AG04449 (cell line): Measurements from ENCODE around the gene LARGE1.
A peak's percentile ranks its signal among the peaks of the same experiment; 100 is the strongest.

Experiments used
- CTCF ChIA-PET: fragments of 350-600 bp; formaldehyde crosslinking; extraction: SDS; loops from one replicate; lab custom pipeline; 2021; ENCODE audit warnings: antibody characterized with exemption; lab: Yijun Ruan, JAX
- POLR2A ChIA-PET: fragments of 400-600, 350-600 bp; formaldehyde crosslinking; extraction: SDS; loops from one replicate; lab custom pipeline; 2020; ENCODE audit warnings: antibody characterized with exemption, inconsistent platforms; lab: Yijun Ruan, JAX
- DNase-seq: peaks from one replicate; pipeline ENCODE4 v3.0.0-alpha.2; 2010; ENCODE audit warnings: low read depth, low spot score
- H3K4me3 ChIP-seq: 2 replicates; pipeline ENCODE4 v1.5.1; 2011; ENCODE audit warnings: low read depth, mild to moderate bottlenecking, control low read depth, low read length
- CTCF ChIP-seq: IDR thresholded peaks from one replicate; pipeline ENCODE4 v1.5.1; 2011; ENCODE audit warnings: mild to moderate bottlenecking, moderate library complexity, low read length, control low read depth, inconsistent platforms; ENCODE audit not compliant: insufficient read depth; ENCODE audit errors: missing control alignments

Gene LARGE1

GRCh38 chr22:33707581-33707980, 212.7 kb downstream of the LARGE1 start:
- DNase-seq = no peak
- ChIA-PET CTCF (no interaction called here), POLR2A (no interaction called here)
- no peak for TF ChIP-seq CTCF
- H3K4me3 ChIP-seq = no peak overlapping the region

- H3K4me3 ChIP-seq = no peak overlapping the region
- no peak for DNase-seq
- TF ChIP-seq CTCF = no peak
- POLR2A ChIA-PET = no interaction called here
- CTCF ChIA-PET = interaction anchor here (1.2 kb wide), 1 partner anchor 8 kb away, joined by 3 read pairs; no protein-coding TSS in a partner anchor
These were observed 214.2 kb downstream of the LARGE1 start for GRCh38 chr22:33706100-33706499.

DNA sequence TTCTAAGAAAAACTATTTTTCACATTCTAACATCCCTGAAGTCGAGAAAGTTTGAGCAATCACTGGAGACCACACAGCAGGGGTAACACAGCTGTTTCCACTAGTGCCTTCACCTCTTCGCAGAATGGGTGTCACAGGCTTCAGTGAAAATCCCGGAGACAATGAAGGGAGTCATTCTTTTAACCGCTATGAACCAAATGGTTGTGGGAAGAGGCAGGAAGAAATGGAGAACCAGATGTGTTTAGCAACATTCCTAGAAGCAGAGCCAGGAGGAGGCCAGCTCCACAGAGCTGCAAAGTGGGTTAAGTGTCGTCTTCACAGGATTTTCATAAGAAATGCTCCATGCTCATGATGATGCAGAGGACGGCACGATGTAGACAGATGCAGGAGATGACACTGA, 221.1 kb downstream of the LARGE1 start:
- no peak for TF ChIP-seq CTCF
- no peak overlapping the region for H3K4me3 ChIP-seq
- no peak for DNase-seq
- ChIA-PET CTCF (interaction anchor here (1.6 kb wide), 1 partner anchor 12 kb away, joined by 4 read pairs; no protein-coding TSS in a partner anchor), POLR2A (no interaction called here)

DNA sequence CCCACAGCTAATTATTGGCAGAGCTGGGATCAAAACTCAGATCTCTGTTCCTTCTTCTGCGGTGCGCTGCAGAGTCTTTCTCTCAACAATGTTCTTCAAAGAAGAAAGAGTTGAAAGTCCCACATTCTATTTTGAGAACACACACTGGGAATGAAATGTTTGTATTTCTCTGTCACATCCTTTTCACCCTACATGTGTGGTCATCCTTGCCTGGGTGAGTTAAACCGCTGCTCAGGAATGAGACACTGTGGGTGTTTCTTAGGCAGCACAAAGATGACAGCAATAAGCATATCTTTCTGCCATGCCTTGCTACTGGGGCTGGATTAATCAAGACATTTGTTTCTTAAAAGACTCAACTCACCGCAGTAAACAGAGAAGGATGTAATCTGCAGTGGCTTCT, 222.6 kb downstream of the LARGE1 start:
- peak; percentile 42 for DNase-seq
- CTCF ChIA-PET = interaction anchor here (1.6 kb wide), 1 partner anchor 14 kb away, joined by 4 read pairs; no protein-coding TSS in a partner anchor
- no peak overlapping the region for H3K4me3 ChIP-seq
- TF ChIP-seq CTCF = no peak
- POLR2A ChIA-PET = no interaction called here

DNA sequence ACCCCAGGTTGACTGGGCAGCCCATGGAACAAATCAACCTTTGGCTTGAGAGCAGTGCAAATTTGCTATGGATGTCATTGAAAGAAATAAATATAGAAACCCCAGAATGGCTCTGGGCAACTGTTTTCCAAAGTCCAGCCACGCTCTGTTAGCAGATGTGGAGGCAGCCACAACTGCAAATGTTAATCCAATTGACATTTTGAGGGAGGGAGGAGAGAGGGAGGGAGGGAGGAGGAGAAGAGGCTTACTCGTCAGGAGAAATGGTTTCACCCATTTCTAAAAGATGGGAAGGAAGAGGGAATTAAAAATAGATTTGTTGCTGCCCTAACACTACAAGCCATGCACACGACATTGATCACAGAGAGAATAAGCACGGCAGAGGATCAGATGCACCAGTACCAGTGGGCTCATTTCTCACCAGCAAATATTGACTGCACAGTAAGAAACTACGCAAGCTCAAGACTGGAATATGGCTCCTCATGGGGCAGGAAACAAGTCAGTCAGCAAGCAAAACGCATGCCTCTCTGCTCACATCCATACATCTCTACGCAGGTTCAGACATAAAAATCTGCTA, 229.1 kb downstream of the LARGE1 start:
- no peak overlapping the region for H3K4me3 ChIP-seq
- no peak for DNase-seq
- ChIA-PET CTCF (no interaction called here), POLR2A (no interaction called here)
- no peak for TF ChIP-seq CTCF

GRCh38 chr22:33688903-33689302, 231.4 kb downstream of the LARGE1 start:
- CTCF ChIA-PET = no interaction called here
- TF ChIP-seq CTCF = no peak
- H3K4me3 ChIP-seq = no peak overlapping the region
- no peak for DNase-seq
- POLR2A ChIA-PET = no interaction called here
